Mucosa of descending colon (tissue), 3 donors: ENCODE data around the gene POR. TPM values are rescaled to one million over a fixed set of nuclear protein-coding genes. Genes with fewer than 3 reads are reported as not detected.

Source experiments
- ATAC-seq: fragments of 200-7000 bp; cut with Tn5 transposase; one replicate; pipeline ENCODE4 v1.9.1; 2020; ENCODE audit warnings: mild to moderate bottlenecking, moderate library complexity
- DNase-seq, 3 donors: peaks; one replicate each; pipeline ENCODE4 v3.0.0-alpha.2; 2020
- H3K36me3 ChIP-seq: fragments of 200-600 bp; one replicate; pipeline ENCODE4 v1.8.0; 2021; ENCODE audit warnings: low read depth, mild to moderate bottlenecking
- H3K4me1 ChIP-seq: fragments of 200-600 bp; one replicate; pipeline ENCODE4 v1.8.0; 2021; ENCODE audit warnings: low read depth, mild to moderate bottlenecking
- H3K4me3 ChIP-seq: fragments of 200-600 bp; one replicate; pipeline ENCODE4 v1.8.0; 2021; ENCODE audit warnings: mild to moderate bottlenecking
- H3K9me3 ChIP-seq: fragments of 200-600 bp; one replicate; pipeline ENCODE4 v1.8.0; 2021; ENCODE audit warnings: mild to moderate bottlenecking
- CTCF ChIP-seq: fragments of 200-600 bp; IDR thresholded peaks from one replicate; pipeline ENCODE4 v1.8.0; 2022; ENCODE audit warnings: antibody characterized with exemption, mild to moderate bottlenecking
- intact Hi-C, 2 donors: fragments of 100-400 bp; cut with DNase I in 1 of 2; cut with micrococcal nuclease in 1 of 2; formaldehyde crosslinking; loops; one replicate each; pipeline versions ENCODE4 v1.11.0 to v1.11.1; 2022; cut with DNase I, micrococcal nuclease
- total RNA-seq, 3 donors: library from RNA; stranded (reverse); fragmentation: NEBNext Ultra II Directional in 2 of 3; extraction: Animal tissue kit (Norgen Biotek cat#: 25700) in 2 of 3; gene quantifications; one replicate each; pipeline versions ENCODE4 v1.2.1 to v1.2.4, GENCODE V29; 2021 to 2023
- donor health status: DM: no; HTN: no; CAD: no; lungs with moderate emphysema.
- donor health status: DM: no; HTN: no; CAD: no.
- donor health status: DM: no; HTN: yes; CAD: no.

POR gene
- total RNA-seq, 3 donors from 2014 or later, result 76.4 to 122 (median 118) TPM

GRCh38 chr7:75938921-75939320 is 24.0 kb downstream of the POR start:
- no peak overlapping the region for H3K4me3 ChIP-seq
- H3K9me3 ChIP-seq, result no peaks in the 10 kb centered on the region
- H3K4me1 ChIP-seq, result no peaks in the 10 kb centered on the region
- intact Hi-C loops, result no loop called here
- no peak for TF ChIP-seq CTCF
- ATAC-seq (no peak), DNase-seq (no peak)
- no peaks in the 10 kb centered on the region for H3K36me3 ChIP-seq

DNA sequence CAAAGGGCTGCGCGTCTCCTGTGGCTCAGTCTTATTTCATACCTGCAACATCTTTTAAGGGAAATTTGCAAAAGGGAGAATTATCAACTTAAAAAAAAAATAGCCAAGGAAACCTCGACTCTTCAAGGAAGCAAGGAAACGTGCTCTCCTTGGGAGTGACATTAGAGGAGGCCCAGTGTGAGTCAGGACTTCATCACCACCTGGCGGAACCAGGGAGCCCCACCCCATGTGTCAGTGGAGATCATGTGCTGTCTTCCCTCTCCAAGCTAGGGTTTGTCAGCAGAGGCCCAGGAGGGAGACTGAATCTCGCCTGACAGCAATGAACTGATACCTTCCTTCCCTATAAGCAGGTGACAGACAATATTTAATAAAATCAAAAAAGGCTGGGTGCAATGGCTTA is 28.9 kb downstream of the POR start:
- H3K4me3 ChIP-seq, result no peak overlapping the region
- intact Hi-C loops, result no loop called here
- no peaks in the 10 kb centered on the region for H3K9me3 ChIP-seq
- no peaks in the 10 kb centered on the region for H3K36me3 ChIP-seq
- DNase-seq (no peak), ATAC-seq (peak; percentile 95)
- TF ChIP-seq CTCF, result no peak
- H3K4me1 ChIP-seq, result no peaks in the 10 kb centered on the region

- intact Hi-C loops, result no loop called here
- TF ChIP-seq CTCF, result no peak
These were observed 29.6 kb downstream of the POR start for GRCh38 chr7:75944507-75944906.

GRCh38 chr7:75945297-75946168 is 30.6 kb downstream of the POR start:
- H3K9me3 ChIP-seq, result no peaks in the 10 kb centered on the region
- H3K36me3 ChIP-seq, result no peaks in the 10 kb centered on the region
- no peaks in the 10 kb centered on the region for H3K4me1 ChIP-seq
- no peak overlapping the region for H3K4me3 ChIP-seq
- intact Hi-C loops, result no loop called here
- no peak for TF ChIP-seq CTCF
- DNase-seq (peak in 1 of 3 donors; percentile 36), ATAC-seq (peak; percentile 78)

More at GRCh38 chr7:75944507-75944906, 29.6 kb downstream of the POR start:
- ATAC-seq (no peak), DNase-seq (no peak)
- H3K4me1 ChIP-seq, result no peaks in the 10 kb centered on the region
- H3K36me3 ChIP-seq, result no peaks in the 10 kb centered on the region
- H3K9me3 ChIP-seq, result no peaks in the 10 kb centered on the region
- no peak overlapping the region for H3K4me3 ChIP-seq

GRCh38 chr7:75946207-75946855 is 31.4 kb downstream of the POR start:
- no peak overlapping the region for H3K4me3 ChIP-seq
- H3K36me3 ChIP-seq, result no peaks in the 10 kb centered on the region
- no peak for DNase-seq
- intact Hi-C loops, result no loop called here
- ATAC-seq, result no peak
- H3K9me3 ChIP-seq, result no peaks in the 10 kb centered on the region
- no peak for TF ChIP-seq CTCF
- no peaks in the 10 kb centered on the region for H3K4me1 ChIP-seq
